GM21786 (cell line): ENCODE data around the gene DRC3.
"Not testable (repeated sequence)": the region's sequence is repeated elsewhere in the genome, so short reads cannot be mapped to it uniquely, and the experiment has no call there.

Source experiments
- ATAC-seq: cut with Tn5 transposase; IDR thresholded peaks from one replicate; pipeline ENCODE4 v1.9.1; 2021; ENCODE audit not compliant: unreplicated experiment

The DRC3 gene

GRCh38 chr17:17940441-17940911 is 32.2 kb upstream of the DRC3 start:
- ATAC-seq: no peak

- no peak for ATAC-seq
Measured at GRCh38 chr17:17941015-17941414, 31.6 kb upstream of the DRC3 start.

GRCh38 chr17:17942846-17943245 is 29.8 kb upstream of the DRC3 start:
- no peak for ATAC-seq

GRCh38 chr17:17943281-17943984 is 29.2 kb upstream of the DRC3 start:
- no peak for ATAC-seq

GRCh38 chr17:17944242-17944641 is 28.4 kb upstream of the DRC3 start:
- ATAC-seq: no peak

GRCh38 chr17:17944743-17945142 is 27.9 kb upstream of the DRC3 start:
- no peak for ATAC-seq

- no peak for ATAC-seq
Measured at GRCh38 chr17:17946093-17946492, 26.6 kb upstream of the DRC3 start.

- ATAC-seq: no peak
Measured at GRCh38 chr17:17947309-17947708, 25.4 kb upstream of the DRC3 start.

- no peak for ATAC-seq
Measured at GRCh38 chr17:17947966-17948365, 24.7 kb upstream of the DRC3 start.

GRCh38 chr17:17950347-17950746 is 22.3 kb upstream of the DRC3 start:
- ATAC-seq: no peak

- no peak for ATAC-seq
Measured at GRCh38 chr17:17950806-17951205, 21.9 kb upstream of the DRC3 start.

- ATAC-seq: no peak
Measured at GRCh38 chr17:17951524-17951923, 21.1 kb upstream of the DRC3 start.

- ATAC-seq: no peak
Measured at GRCh38 chr17:17952691-17953090, 20.0 kb upstream of the DRC3 start.

GRCh38 chr17:17954079-17954478 is 18.6 kb upstream of the DRC3 start:
- no peak for ATAC-seq

GRCh38 chr17:17955790-17956341 is 16.8 kb upstream of the DRC3 start:
- not testable (repeated sequence) for ATAC-seq

GRCh38 chr17:17957584-17957916 is 15.1 kb upstream of the DRC3 start:
- ATAC-seq: no peak

- ATAC-seq: no peak
Measured at GRCh38 chr17:17958982-17959381, 13.7 kb upstream of the DRC3 start.

- ATAC-seq: no peak
Measured at GRCh38 chr17:17959520-17960361, 12.9 kb upstream of the DRC3 start.

GRCh38 chr17:17960500-17961030 is 12.1 kb upstream of the DRC3 start:
- no peak for ATAC-seq

GRCh38 chr17:17963066-17963465 is 9.6 kb upstream of the DRC3 start:
- ATAC-seq: no peak

- ATAC-seq: no peak
Measured at GRCh38 chr17:17963694-17964436, 8.8 kb upstream of the DRC3 start.
